HG03159 (cell line): ENCODE measurements around the gene NPEPL1.

ENCODE experiments used
- ATAC-seq: cut with Tn5 transposase; IDR thresholded peaks from one replicate; pipeline ENCODE4 v1.9.1; 2021; ENCODE audit warnings: mild to moderate bottlenecking, moderate library complexity; ENCODE audit not compliant: unreplicated experiment

The NPEPL1 gene

DNA sequence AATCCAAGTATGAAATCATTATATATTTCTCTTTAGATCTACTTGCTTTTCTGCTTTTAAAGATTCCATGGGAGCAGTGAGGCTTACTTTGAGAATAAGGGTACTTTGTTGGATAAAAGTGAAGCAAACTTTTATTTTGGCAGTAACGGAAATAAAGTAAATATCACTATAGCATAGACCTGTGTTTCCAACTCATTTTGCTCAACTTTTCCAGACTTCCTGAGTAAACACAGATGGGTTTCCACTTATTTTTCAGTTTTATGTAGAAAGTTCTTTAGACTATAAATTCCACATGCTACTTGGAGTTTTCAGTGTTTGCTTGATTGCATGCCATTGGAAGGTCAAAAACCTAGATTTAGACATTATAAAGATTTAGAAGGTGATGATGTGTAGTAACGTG is 35.3 kb upstream of the NPEPL1 start:
- ATAC-seq, result no peak

DNA sequence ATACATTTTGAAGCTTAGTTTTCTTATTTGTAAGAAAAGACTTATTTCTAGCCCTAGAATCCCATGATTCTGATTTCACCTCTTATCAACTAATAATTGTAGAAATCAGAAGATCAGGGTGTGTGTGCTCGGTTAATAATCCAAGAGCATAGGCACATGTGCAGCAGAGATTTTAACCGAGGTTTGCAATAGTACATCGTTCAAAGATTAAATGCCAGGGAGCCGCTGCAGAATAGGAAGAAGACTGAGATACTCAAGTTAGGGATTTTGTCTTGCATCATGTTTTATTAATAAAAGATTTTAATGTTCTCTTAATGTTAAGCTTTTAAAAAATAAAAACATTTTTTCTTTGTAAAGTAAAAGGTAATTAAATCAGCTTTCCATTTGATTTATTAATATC is 34.6 kb upstream of the NPEPL1 start:
- no peak for ATAC-seq

DNA sequence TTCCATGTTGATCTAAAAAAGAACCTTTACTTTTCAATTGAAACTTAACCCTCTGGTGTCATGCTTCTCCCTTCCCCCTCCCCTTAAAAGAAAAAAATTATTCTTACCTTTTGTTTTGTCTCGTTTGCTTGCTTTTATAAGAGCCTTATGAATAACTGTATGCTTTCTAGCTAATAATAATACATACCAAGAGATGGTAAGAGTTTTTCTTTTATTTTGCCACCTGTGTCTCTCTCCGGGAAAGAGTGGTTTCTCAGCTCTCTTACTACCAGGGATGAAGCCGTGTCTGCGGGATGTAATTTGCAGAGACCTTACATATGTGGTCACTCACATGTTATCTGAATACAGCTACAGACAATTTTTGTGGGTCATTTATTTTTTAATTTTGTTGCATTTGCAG is 33.8 kb upstream of the NPEPL1 start:
- ATAC-seq, result no peak

DNA sequence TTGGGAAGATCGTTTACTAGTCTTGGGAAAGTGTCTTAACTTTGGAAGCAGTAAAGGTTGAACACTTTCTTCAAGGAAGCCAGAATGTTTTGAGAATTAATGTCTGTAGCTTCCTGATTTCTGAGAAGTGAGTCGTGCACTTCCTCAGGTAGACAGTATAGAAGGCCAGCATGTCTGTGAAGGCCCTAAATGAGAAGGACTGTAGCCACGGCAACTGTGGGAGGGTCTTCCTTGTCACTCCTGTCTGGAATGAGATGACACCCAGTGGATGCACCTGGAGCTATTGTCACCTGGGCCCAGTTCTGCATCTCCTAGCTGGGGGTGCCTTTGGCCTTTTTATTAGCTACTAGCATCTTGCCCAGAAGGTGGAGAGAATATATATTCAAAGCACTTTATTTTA is 32.8 kb upstream of the NPEPL1 start:
- no peak for ATAC-seq

DNA sequence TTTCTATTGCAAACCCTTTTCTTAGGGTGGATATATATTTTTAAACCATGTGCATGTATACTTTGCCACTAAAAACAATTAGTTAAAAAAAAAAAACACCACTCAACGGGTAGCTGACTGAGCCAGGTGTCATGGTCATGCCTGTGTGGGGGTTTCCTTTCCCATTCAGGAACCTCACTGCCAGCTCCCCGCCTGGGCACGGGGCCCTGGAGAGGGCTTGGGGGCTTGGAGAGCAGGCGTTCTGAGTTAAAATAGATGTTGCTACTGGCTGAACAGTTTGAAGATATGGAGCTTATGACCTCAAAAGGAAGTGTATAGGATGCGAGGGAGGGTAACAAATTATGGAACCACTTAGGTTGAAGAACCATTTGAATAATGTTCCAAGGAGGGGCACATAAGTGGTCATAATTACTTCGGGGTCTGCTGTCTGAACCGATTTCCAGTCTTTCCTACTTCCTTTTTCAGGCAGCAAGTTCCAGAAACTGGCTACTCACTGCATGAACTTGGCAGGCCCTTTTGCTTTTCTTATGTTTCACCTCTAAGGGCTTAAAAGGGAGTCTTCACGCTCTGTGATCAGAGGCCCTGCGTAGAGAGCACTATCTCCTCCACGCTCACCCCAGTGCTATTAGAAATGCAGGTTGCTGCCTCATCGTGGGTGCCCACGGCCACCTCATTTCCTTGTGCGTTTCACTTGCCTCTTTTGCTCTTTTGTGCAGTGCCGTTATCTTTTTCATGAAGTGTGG is 31.6 kb upstream of the NPEPL1 start:
- ATAC-seq, result no peak

DNA sequence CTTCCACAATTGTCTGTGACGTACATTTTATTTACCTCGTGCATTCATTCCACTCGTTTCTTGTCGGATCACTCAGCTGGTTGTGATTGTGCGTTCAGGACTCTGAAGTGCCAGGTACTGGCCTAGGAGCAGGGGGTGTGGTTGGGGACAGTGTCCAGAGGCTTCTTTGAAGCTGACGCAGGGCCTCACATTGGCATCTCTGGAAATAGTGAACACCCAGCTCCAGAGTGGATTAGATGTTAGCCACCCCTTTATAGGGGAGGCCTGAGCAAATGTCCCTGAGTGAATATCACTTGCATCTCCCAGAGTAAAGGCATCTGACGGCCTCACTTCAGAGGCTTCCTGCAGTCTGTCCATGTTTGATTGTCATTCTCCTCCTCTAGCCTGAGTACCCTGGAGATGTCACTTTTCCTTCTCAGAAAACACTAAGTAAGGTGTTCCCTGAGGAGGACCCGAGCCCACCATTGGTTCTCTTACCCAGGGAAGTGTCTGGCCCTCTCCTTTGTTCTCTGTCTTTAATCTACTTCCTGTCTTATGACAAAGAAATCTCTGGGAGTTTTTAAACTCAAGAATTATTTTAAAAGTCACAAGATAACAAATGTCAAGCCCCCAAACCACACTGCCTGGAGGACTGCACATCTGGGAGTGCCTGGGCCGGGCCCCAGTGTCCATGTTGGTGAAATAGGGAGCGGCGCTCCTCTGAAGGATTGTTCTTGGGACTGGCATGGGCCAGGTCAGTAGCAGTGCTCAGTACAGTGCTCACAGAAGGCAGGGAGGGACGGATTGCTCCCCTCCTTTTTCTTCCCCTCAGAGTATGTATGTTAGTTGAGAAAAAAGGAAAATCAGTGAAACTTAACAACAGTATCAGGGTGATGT is 30.8 kb upstream of the NPEPL1 start:
- no peak for ATAC-seq

DNA sequence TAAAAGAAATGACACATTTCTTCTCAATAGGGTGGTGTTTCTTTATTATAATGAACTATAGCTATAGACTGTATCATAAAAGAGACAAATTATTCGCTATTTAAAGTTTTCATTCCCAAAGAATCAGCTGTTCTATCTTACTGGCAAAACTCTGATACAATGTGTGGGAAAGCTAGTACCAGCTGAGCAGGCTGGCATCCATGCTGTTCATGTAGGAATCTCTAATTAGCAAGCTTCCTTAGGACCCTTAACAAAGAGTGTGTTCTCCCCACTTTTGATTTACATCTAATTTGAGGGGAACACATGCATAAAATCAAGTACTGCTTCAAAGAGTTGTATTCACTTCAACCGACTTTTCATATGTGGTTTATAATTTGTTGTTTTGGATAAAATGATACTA is 28.3 kb upstream of the NPEPL1 start:
- no peak for ATAC-seq

DNA sequence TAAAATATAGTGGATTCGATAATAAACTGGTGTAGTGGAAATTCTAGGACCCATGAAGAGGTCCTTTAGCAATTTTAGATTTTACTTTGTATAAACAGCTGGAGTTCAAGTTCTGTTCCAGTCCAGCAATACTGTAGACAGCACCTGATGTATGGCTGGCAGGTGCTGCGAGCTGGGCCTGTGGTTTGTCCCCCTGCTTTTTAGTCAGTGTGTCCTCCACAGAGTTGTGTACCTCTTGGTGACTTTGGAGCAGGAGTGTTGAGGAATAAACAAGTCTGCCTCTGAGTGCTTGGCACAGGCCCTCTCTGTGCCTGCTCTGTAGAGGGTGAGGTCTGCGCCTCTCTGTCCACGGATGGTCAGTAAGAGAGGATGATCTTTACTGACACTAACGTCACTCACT is 27.7 kb upstream of the NPEPL1 start:
- no peak for ATAC-seq

DNA sequence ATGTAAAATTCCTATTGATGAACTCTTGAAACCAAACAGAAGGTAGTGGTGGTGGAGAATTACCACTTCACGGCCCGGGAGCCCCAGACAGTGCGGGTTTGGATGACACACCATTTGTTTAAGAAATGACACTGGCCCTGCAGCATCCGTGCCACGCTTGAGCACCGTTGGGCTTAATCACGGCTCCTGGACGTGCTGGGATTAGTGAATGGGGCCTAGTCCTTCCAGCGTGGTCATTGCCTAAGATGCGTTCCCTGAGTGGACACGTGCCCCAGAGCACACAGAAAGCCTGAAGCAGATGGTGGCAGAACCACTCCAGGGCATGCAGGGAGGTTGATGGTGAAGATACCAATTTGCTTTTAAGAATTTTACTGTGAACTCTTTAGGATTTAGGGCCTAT is 27.0 kb upstream of the NPEPL1 start:
- no peak for ATAC-seq

DNA sequence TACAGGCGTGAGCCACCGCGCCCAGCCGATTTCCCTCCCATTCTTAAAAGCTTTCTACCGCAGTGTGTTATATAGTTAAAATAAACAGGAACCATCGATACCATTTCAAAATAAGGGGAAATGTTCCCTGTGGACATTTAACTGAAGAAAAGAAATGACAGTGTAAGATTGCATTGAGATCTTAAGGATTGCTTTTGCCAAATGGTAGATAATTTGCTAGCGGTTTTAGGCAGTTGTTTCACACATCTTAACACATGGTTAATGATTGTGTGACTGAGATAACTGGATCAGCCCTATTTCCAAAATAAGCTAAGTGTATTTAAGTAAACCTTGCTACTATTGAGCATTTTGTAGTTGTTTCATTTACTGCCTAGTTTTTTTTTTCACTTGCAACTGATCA is 25.9 kb upstream of the NPEPL1 start:
- ATAC-seq, result no peak

DNA sequence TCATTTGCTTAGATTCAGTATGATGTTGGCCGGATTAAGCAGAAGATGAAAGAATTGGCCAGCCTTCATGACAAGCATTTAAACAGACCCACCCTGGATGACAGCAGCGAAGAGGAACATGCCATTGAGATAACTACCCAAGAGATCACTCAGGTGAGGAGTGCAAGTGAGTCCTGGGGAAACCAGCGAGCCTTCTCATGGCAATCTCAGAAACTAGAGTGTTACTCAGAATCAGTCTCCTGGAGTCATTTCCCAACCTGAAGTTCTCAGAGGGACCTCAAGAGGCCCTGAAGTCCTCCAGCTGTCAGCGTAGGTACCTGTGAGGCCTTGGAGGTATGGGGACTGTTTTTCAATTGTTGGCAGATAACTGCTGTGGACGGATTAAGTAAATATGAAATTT is 24.6 kb upstream of the NPEPL1 start:
- no peak for ATAC-seq

DNA sequence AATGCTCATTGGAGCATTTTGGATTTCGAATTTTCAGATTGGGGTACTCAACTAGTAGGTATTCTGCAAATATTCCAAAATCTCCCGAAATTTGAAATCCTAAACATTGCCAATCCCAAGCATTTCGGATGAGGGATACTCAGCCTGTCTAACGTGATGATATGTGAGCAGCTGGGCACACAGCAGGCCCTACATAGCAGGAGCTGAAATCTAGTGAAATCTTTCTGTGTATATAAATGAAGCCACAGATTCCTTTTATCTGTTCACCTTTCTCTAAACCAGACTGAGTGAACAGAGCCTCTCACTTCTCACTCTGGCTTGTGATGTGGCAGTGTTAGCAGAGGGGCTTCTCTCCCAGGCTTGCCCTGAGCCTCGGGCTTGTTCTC is 23.7 kb upstream of the NPEPL1 start:
- ATAC-seq, result no peak

DNA sequence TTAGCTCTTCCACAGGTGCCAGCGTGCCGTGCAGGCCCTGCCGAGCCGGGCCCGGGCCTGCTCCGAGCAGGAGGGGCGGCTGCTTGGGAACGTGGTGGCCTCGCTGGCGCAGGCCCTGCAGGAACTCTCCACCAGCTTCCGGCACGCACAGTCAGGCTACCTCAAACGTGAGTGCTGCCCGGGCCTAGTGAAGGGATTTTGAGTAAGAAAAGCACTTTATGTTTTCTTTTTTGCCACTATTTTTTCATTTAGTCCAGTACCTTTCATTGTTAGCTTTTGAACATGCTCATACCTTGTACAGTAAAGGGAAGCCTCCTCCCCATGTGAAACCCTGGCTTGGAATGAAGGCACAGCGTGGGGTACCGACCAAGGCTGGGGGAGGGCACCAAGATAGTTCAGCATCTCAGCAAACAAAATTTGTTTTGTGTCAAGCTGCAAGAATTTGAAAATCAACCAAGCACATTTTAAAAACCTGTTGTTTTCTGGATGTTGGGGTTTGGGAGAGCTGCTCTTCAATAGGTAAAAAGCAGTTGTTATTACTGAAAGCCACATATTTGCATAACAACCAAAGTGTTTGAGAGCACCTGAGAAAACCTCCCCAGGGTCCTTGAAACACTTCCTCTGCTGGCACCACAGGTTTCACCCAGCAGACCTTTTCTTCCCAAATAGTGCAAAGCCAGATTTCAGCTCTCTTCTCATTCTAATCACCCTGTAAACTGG is 23.2 kb upstream of the NPEPL1 start:
- ATAC-seq, result no peak

DNA sequence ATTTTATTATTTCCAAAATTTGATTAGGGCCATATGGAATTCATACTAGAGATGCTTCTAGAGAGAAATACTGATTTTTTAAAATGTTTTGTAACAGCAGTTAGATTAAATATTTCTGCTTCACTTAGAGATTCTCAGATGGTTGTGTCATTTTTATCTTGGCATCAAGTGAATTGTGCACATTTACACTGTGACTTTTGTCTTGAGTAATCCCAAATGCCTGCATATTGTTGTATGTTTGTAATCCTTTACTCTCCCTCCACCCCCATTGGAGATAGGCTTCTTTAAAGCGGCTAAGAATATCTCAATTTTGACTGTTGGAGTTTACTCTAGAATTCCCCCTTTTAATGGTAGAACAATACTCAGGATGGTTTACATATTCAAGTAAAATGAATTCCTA is 22.5 kb upstream of the NPEPL1 start:
- no peak for ATAC-seq

DNA sequence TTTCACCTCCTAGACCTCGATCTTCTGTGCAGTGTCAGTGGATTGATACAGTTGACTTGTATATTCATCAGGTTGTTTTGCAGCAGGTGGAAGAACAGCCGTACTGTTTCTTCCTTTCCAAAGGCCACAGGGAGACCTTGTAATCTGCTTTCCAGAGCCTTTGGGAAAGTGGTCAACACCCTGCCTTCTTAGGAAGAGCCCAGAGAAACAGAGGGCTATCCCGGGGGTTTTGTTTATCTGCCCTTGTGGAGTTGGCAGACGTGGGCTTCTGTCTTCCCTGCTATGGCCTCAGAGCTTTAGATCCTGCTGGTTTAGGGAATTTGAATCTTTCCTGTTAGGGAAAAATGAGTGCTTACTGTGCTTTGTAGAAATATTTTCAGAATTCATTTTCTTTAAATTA is 21.9 kb upstream of the NPEPL1 start:
- no peak for ATAC-seq

DNA sequence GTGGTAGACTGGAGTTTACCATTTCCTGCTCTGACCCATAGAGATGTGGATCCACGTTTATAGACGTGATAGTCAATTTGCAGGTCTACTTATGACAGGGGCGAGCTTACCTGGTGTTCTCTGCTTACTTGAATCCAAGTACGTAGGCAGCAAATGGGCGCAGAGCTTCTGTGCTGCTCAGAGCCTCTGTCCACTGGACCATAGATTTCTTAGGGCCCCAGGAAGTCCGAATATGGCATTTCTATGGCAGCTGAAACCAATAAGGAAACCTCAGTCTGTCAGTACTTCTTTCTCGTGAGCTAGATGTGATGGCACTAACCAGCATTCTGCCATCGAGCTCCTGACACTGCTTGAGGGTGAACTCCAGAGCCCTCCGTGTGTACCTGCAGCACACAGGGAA is 19.5 kb upstream of the NPEPL1 start:
- no peak for ATAC-seq

DNA sequence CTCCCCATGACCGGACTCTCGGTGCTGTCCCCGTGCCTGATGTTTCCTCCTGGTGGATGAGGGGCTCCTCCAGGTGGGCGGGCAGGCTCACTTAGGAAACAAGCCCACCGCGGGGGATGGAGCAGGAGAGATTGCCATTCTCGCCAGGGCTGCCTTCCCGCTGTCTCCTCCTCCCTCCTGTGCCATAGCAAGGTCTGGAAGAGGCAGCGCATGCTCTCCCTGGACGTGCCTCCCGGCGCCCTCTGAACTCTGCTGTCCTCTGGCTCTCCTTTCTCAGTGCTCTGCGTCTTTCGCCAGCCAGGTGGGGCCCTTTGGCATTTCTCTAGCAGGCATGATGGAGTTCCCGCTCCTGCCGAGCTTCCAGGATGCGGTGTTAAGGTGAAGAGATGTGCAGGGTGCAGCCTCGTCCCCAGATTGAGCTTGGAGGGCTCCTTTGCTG is 17.4 kb upstream of the NPEPL1 start:
- no peak for ATAC-seq

DNA sequence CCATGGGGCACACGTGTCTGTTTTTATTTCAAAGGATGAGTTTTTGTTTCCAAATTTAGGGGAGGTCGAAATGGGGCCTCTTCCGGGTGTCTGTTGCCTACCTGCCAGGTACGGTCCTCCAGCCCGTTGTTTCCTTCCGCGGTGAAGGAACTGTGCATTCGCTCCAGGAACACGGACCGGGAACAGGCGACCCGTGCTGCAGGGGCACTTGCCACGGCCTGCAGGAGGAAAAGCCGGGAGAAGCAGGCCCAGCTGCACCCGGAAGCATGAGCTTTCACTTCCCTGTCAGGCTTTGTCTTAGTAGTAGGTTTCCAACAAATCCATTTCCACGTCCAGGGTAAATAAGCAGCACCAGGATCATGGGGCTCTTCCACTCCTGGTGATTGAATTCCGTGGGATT is 17.0 kb upstream of the NPEPL1 start:
- ATAC-seq, result no peak

DNA sequence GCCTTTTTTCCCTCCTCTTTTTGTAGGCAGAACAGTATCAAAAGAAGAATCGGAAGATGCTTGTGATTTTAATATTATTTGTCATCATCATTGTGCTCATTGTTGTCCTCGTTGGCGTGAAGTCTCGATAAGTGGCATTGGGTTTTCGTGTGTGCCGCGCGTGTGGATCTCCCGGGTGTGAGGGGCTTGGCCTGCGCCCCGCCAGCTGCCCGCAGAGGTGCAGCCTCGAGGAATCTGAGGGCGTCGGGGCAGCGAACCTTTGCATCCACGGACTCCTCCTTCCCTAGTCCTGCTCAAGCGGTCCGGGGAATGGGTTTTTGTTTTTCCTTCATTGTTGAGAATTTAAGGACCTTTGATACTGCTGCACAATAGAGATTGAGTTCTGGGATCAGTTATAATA is 16.4 kb upstream of the NPEPL1 start:
- no peak for ATAC-seq

DNA sequence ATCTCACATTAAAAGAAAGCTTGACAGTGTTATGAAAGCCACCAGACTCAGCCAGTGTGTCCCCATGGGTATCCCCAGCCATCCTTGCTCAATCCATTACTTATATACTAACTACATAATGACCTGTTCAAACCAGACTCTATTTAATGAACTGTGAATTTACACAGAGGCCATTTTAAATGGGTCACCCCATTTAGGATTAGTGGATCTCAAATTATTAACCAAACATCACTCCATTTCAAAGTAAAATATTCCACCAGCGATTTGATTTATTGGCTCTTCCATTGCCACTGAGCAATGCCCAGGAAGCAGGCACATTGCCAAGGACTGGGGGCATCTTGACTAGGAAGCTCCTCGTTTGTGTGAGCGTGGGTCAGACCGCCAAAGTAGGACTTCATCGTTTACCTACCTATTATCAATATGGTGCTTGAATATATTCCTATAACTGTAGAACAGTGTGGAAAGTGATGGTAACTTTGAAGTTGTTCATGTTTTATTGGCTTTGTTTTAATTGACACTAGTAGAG is 15.5 kb upstream of the NPEPL1 start:
- ATAC-seq, result no peak

DNA sequence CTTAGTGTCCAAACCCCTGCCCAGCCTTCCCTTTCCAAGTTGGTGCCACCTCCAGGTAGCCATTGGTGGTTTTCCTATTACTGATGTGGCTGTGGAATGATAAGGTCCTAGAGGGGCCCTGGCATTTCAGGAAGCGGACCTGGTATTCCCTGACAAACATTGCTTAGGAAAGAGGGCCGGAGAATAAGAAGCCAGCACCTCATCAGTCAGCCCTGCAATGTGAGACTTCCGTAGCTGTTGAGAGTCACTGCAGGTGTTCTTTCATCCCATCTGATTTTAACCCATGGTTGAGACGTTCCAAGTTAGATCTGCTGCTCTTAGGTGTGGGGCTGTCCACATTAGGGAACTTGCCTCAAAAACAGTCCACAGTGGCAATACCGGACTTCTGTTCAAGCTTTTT is 14.8 kb upstream of the NPEPL1 start:
- no peak for ATAC-seq

DNA sequence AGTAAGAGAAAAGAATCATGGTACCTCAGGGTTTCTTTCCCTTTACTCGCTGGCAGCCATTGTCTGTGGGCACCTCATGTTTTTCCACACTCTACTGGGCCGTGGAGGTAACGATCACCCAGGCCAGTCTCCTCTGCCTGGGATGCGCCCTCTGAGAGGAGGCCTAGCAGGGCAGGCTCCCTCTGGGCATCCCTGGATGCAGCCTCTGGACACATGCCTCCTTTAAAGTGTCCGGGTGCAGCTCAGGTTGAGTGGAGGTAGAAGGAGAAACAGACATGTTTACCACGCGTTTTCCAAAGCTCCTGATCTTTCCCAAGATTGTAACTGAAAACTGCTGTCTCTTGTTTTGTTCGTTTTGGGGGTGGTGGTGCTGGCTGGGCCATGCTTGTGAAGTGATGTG is 13.8 kb upstream of the NPEPL1 start:
- no peak for ATAC-seq
